Stimulated activated effector memory CD8-positive, alpha-beta T cell treated with anti-CD3 and anti-CD28 coated beads, Interleukin-12 subunit alpha, Interleukin-12 subunit beta, amount 100 ng/mL, for 72 hours (primary cell): Measurements from ENCODE around the gene FLRT2.

Experiments used
- ATAC-seq: fragments of 150-1000 bp; cut with Tn5 transposase; 2 replicates; pipeline ENCODE4 v1.10.0; 2021
- DNase-seq, 2 donors: peaks; one replicate each; pipeline ENCODE4 v3.0.0; 2021 to 2022; ENCODE audit warnings: low spot score in 2 of 2
- H3K27ac Mint-ChIP-seq: one replicate; pipeline ENCODE4 v1.8.0; 2022; ENCODE audit warnings: mild to moderate bottlenecking, mixed read lengths
- H3K36me3 Mint-ChIP-seq: one replicate; pipeline ENCODE4 v1.8.0; 2022; ENCODE audit warnings: mild to moderate bottlenecking, mixed read lengths
- H3K4me1 Mint-ChIP-seq: one replicate; pipeline ENCODE4 v1.8.0; 2022; ENCODE audit warnings: mixed read lengths
- H3K4me3 Mint-ChIP-seq: one replicate; pipeline ENCODE4 v1.8.0; 2022; ENCODE audit warnings: mild to moderate bottlenecking, mixed read lengths
- H3K9me3 Mint-ChIP-seq: one replicate; pipeline ENCODE4 v1.8.0; 2022; ENCODE audit warnings: mixed read lengths

FLRT2 gene

GRCh38 chr14:85572011-85572410, 42.1 kb downstream of the FLRT2 start:
- ATAC-seq (no peak), DNase-seq (no peak)
- H3K9me3 Mint-ChIP-seq, result peaks cover 8% of the 10 kb centered on the region
- no peak overlapping the region for H3K4me3 Mint-ChIP-seq
- H3K27ac Mint-ChIP-seq, result no peak overlapping the region
- no peaks in the 10 kb centered on the region for H3K36me3 Mint-ChIP-seq
- H3K4me1 Mint-ChIP-seq, result no peaks in the 10 kb centered on the region

GRCh38 chr14:85572845-85573244, 42.9 kb downstream of the FLRT2 start:
- peaks cover 8% of the 10 kb centered on the region for H3K9me3 Mint-ChIP-seq
- H3K27ac Mint-ChIP-seq, result no peak overlapping the region
- no peak for DNase-seq
- peak; percentile 51 for ATAC-seq
- no peaks in the 10 kb centered on the region for H3K4me1 Mint-ChIP-seq
- H3K4me3 Mint-ChIP-seq, result no peak overlapping the region
- no peaks in the 10 kb centered on the region for H3K36me3 Mint-ChIP-seq

- no peak overlapping the region for H3K27ac Mint-ChIP-seq
- H3K9me3 Mint-ChIP-seq, result peaks cover 6% of the 10 kb centered on the region
- DNase-seq, result no peak
- H3K36me3 Mint-ChIP-seq, result no peaks in the 10 kb centered on the region
- ATAC-seq, result no peak
- H3K4me3 Mint-ChIP-seq, result no peak overlapping the region
- H3K4me1 Mint-ChIP-seq, result no peaks in the 10 kb centered on the region
Observed at GRCh38 chr14:85573406-85573805, 43.5 kb downstream of the FLRT2 start.

- DNase-seq (no peak), ATAC-seq (no peak)
- H3K4me1 Mint-ChIP-seq, result no peaks in the 10 kb centered on the region
- peaks cover 2% of the 10 kb centered on the region for H3K9me3 Mint-ChIP-seq
- H3K4me3 Mint-ChIP-seq, result no peak overlapping the region
- no peak overlapping the region for H3K27ac Mint-ChIP-seq
- no peaks in the 10 kb centered on the region for H3K36me3 Mint-ChIP-seq
Observed at GRCh38 chr14:85574853-85575616, 45.1 kb downstream of the FLRT2 start.

GRCh38 chr14:85575617-85575898, 45.6 kb downstream of the FLRT2 start:
- H3K4me3 Mint-ChIP-seq, result no peak overlapping the region

GRCh38 chr14:85576218-85576617, 46.3 kb downstream of the FLRT2 start:
- Mint-ChIP-seq H3K4me1 (no peaks in the 10 kb centered on the region), H3K4me3 (no peak overlapping the region), H3K27ac (no peak overlapping the region), H3K36me3 (no peaks in the 10 kb centered on the region), H3K9me3 (peaks cover 2% of the 10 kb centered on the region)
- no peak for DNase-seq
- no peak for ATAC-seq

More at GRCh38 chr14:85575617-85575898, 45.6 kb downstream of the FLRT2 start:
- Mint-ChIP-seq H3K4me1 (no peaks in the 10 kb centered on the region), H3K9me3 (peaks cover 2% of the 10 kb centered on the region), H3K27ac (no peak overlapping the region), H3K36me3 (no peaks in the 10 kb centered on the region)
- no peak for ATAC-seq
- DNase-seq, result no peak

GRCh38 chr14:85576848-85577542, 47.1 kb downstream of the FLRT2 start:
- Mint-ChIP-seq H3K4me1 (no peaks in the 10 kb centered on the region), H3K9me3 (peaks cover 2% of the 10 kb centered on the region), H3K36me3 (no peaks in the 10 kb centered on the region), H3K4me3 (no peak overlapping the region), H3K27ac (no peak overlapping the region)
- no peak for DNase-seq
- no peak for ATAC-seq

- no peak for ATAC-seq
- Mint-ChIP-seq H3K27ac (no peak overlapping the region), H3K9me3 (peaks cover 2% of the 10 kb centered on the region), H3K36me3 (no peaks in the 10 kb centered on the region), H3K4me1 (no peaks in the 10 kb centered on the region), H3K4me3 (no peak overlapping the region)
- no peak for DNase-seq
Observed at GRCh38 chr14:85577543-85578114, 47.7 kb downstream of the FLRT2 start.

- Mint-ChIP-seq H3K27ac (no peak overlapping the region), H3K4me1 (no peaks in the 10 kb centered on the region), H3K36me3 (no peaks in the 10 kb centered on the region), H3K4me3 (no peak overlapping the region), H3K9me3 (peaks cover 5% of the 10 kb centered on the region)
- ATAC-seq (no peak), DNase-seq (no peak)
Observed at GRCh38 chr14:85578357-85578756, 48.4 kb downstream of the FLRT2 start.

- peaks cover 5% of the 10 kb centered on the region for H3K9me3 Mint-ChIP-seq
- DNase-seq, result no peak
- no peaks in the 10 kb centered on the region for H3K4me1 Mint-ChIP-seq
- ATAC-seq, result no peak
- H3K36me3 Mint-ChIP-seq, result no peaks in the 10 kb centered on the region
- H3K27ac Mint-ChIP-seq, result no peak overlapping the region
- H3K4me3 Mint-ChIP-seq, result no peak overlapping the region
Observed at GRCh38 chr14:85578930-85579329, 49.0 kb downstream of the FLRT2 start.

GRCh38 chr14:85579942-85580341, 50.0 kb downstream of the FLRT2 start:
- H3K9me3 Mint-ChIP-seq, result peaks cover 5% of the 10 kb centered on the region
- no peaks in the 10 kb centered on the region for H3K4me1 Mint-ChIP-seq
- no peaks in the 10 kb centered on the region for H3K36me3 Mint-ChIP-seq
- no peak for DNase-seq
- H3K4me3 Mint-ChIP-seq, result no peak overlapping the region
- ATAC-seq, result no peak
- no peak overlapping the region for H3K27ac Mint-ChIP-seq

GRCh38 chr14:85580536-85581140, 50.7 kb downstream of the FLRT2 start:
- Mint-ChIP-seq H3K4me1 (no peaks in the 10 kb centered on the region), H3K9me3 (peaks cover 5% of the 10 kb centered on the region), H3K4me3 (no peak overlapping the region), H3K36me3 (no peaks in the 10 kb centered on the region), H3K27ac (no peak overlapping the region)
- ATAC-seq (no peak), DNase-seq (no peak)

GRCh38 chr14:85581691-85582090, 51.7 kb downstream of the FLRT2 start:
- no peak for ATAC-seq
- Mint-ChIP-seq H3K27ac (no peak overlapping the region), H3K9me3 (peaks cover 5% of the 10 kb centered on the region), H3K4me3 (no peak overlapping the region), H3K36me3 (no peaks in the 10 kb centered on the region), H3K4me1 (no peaks in the 10 kb centered on the region)
- DNase-seq, result no peak

GRCh38 chr14:85583380-85583779, 53.4 kb downstream of the FLRT2 start:
- no peaks in the 10 kb centered on the region for H3K36me3 Mint-ChIP-seq
- DNase-seq (no peak), ATAC-seq (no peak)
- H3K4me1 Mint-ChIP-seq, result no peaks in the 10 kb centered on the region
- H3K27ac Mint-ChIP-seq, result no peak overlapping the region
- peaks cover 3% of the 10 kb centered on the region for H3K9me3 Mint-ChIP-seq
- H3K4me3 Mint-ChIP-seq, result no peak overlapping the region

GRCh38 chr14:85584481-85584880, 54.5 kb downstream of the FLRT2 start:
- DNase-seq (no peak), ATAC-seq (no peak)
- H3K36me3 Mint-ChIP-seq, result no peaks in the 10 kb centered on the region
- no peak overlapping the region for H3K4me3 Mint-ChIP-seq
- no peaks in the 10 kb centered on the region for H3K4me1 Mint-ChIP-seq
- peaks cover 3% of the 10 kb centered on the region for H3K9me3 Mint-ChIP-seq
- H3K27ac Mint-ChIP-seq, result no peak overlapping the region
